ENCODE data around the gene FBLN7. TPM values are rescaled to one million over a fixed set of nuclear protein-coding genes. Genes with fewer than 3 reads are reported as not detected.

The FBLN7 gene
- total and polyA plus RNA-seq, 3 donors from 2014 or later, result 0.79 to 3.3 (median 3.1) TPM

GRCh38 chr2:112168422-112169124 is 30.4 kb downstream of the FBLN7 start:
- no peak for DNase-seq
- H3K27ac ChIP-seq, result no peak overlapping the region

GRCh38 chr2:112170495-112170894 is 32.3 kb downstream of the FBLN7 start:
- no peaks in the 10 kb centered on the region for H3K36me3 ChIP-seq (ENCODE audit: low read depth, missing control alignments)
- H3K4me1 ChIP-seq, result no peaks in the 10 kb centered on the region
- no peak overlapping the region for H3K4me3 ChIP-seq
- H3K27ac ChIP-seq, result no peak overlapping the region
- H3K9me3 ChIP-seq, result no peaks in the 10 kb centered on the region
- 92 to 94% methylated on average over 4 of the region's 4 CpGs for WGBS, 2 donors
- DNase-seq, result no peak
- TF ChIP-seq POLR2A (IDR thresholded peaks at IDR 0.05) (no peak), CTCF (IDR thresholded peaks at IDR 0.05) (no peak)
- no peaks in the 10 kb centered on the region for H3K27me3 ChIP-seq
- intact Hi-C loops (cut with DNase I; ENCODE audit: low total_unique reads), result no loop called here

More at GRCh38 chr2:112168422-112169124, 30.4 kb downstream of the FBLN7 start:
- WGBS, 2 donors, result 90 to 91% methylated on average over 8 to 10 of the region's 10 CpGs
- Histone ChIP-seq H3K4me1 (no peaks in the 10 kb centered on the region), H3K4me3 (no peak overlapping the region), H3K27me3 (no peaks in the 10 kb centered on the region), H3K36me3 (ENCODE audit: low read depth, missing control alignments) (no peaks in the 10 kb centered on the region), H3K9me3 (no peaks in the 10 kb centered on the region)
- intact Hi-C loops (cut with DNase I; ENCODE audit: low total_unique reads), result no loop called here
- TF ChIP-seq CTCF (IDR thresholded peaks at IDR 0.05) (no peak), POLR2A (IDR thresholded peaks at IDR 0.05) (no peak)

- Histone ChIP-seq H3K9me3 (no peaks in the 10 kb centered on the region), H3K27me3 (no peaks in the 10 kb centered on the region), H3K27ac (no peak overlapping the region), H3K4me1 (no peaks in the 10 kb centered on the region), H3K4me3 (no peak overlapping the region), H3K36me3 (ENCODE audit: low read depth, missing control alignments) (no peaks in the 10 kb centered on the region)
- no peak for DNase-seq
- TF ChIP-seq CTCF (IDR thresholded peaks at IDR 0.05), result no peak
- no peak for TF ChIP-seq POLR2A (IDR thresholded peaks at IDR 0.05)
- intact Hi-C loops (cut with DNase I; ENCODE audit: low total_unique reads), result no loop called here
- WGBS, 2 donors, result 89 to 93% methylated on average over 9 to 11 of the region's 11 CpGs
These were observed 35.6 kb downstream of the FBLN7 start for GRCh38 chr2:112173646-112174319.

- no peak for TF ChIP-seq CTCF (IDR thresholded peaks at IDR 0.05)
- no peak for TF ChIP-seq POLR2A (IDR thresholded peaks at IDR 0.05)
- no peaks in the 10 kb centered on the region for H3K27me3 ChIP-seq
These were observed 36.2 kb downstream of the FBLN7 start for GRCh38 chr2:112174383-112174782.

More at GRCh38 chr2:112174383-112174782, 36.2 kb downstream of the FBLN7 start:
- H3K27ac ChIP-seq, result no peak overlapping the region
- intact Hi-C loops (cut with DNase I; ENCODE audit: low total_unique reads), result no loop called here
- H3K4me3 ChIP-seq, result no peak overlapping the region
- H3K9me3 ChIP-seq, result no peaks in the 10 kb centered on the region
- no peaks in the 10 kb centered on the region for H3K36me3 ChIP-seq (ENCODE audit: low read depth, missing control alignments)
- DNase-seq, result no peak
- no peaks in the 10 kb centered on the region for H3K4me1 ChIP-seq
- WGBS, 2 donors, result 83 to 88% methylated on average over 4 of the region's 4 CpGs

Data from testis (tissue), 3 donors.